ENCODE data around the gene SNX14.
"Not testable (repeated sequence)": the region's sequence is repeated elsewhere in the genome, so short reads cannot be mapped to it uniquely, and the experiment has no call there.

The SNX14 gene, protein sequence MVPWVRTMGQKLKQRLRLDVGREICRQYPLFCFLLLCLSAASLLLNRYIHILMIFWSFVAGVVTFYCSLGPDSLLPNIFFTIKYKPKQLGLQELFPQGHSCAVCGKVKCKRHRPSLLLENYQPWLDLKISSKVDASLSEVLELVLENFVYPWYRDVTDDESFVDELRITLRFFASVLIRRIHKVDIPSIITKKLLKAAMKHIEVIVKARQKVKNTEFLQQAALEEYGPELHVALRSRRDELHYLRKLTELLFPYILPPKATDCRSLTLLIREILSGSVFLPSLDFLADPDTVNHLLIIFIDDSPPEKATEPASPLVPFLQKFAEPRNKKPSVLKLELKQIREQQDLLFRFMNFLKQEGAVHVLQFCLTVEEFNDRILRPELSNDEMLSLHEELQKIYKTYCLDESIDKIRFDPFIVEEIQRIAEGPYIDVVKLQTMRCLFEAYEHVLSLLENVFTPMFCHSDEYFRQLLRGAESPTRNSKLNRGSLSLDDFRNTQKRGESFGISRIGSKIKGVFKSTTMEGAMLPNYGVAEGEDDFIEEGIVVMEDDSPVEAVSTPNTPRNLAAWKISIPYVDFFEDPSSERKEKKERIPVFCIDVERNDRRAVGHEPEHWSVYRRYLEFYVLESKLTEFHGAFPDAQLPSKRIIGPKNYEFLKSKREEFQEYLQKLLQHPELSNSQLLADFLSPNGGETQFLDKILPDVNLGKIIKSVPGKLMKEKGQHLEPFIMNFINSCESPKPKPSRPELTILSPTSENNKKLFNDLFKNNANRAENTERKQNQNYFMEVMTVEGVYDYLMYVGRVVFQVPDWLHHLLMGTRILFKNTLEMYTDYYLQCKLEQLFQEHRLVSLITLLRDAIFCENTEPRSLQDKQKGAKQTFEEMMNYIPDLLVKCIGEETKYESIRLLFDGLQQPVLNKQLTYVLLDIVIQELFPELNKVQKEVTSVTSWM

DNA sequence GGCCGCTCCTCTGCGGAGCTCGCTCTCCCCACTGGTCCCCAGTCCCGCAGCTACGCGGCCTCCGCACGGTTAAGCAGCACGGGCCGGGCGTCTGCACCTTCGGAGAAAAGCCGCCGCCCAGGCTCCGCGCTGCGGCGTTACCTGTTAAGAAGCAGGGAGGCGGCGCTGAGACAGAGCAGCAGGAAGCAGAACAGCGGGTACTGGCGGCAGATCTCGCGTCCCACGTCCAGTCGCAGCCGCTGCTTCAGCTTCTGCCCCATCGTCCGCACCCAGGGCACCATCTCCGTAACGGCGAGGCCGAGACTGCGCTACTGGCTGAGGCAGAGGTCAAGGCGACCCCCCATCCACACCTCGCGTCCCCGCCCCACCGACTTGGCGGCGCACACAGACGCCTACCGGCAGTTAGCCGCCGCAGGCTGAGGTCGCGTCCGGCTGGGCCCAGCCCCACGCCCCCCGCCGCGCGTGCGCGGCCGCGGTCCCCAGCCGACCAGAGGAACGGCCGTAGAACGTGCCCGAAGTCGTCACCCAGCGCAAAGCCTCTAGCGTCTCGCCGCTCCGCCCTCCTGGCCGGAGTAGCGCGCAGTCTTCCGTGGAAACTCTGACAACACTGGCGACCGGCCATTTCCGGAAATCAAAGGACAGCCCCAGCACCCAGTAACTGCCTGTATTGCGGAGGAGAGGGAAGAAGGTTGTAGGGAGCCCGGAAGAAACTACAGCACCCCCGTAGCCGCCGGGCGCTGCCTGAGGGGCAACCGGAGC is at the start of gene SNX14:
TSS of gene SNX14 (minus strand) at position 421 of the 759 bp plus-strand sequence. CDS start at position 281, 140 bp downstream.
- peak; percentile 81 to 86 for DNase-seq

DNA sequence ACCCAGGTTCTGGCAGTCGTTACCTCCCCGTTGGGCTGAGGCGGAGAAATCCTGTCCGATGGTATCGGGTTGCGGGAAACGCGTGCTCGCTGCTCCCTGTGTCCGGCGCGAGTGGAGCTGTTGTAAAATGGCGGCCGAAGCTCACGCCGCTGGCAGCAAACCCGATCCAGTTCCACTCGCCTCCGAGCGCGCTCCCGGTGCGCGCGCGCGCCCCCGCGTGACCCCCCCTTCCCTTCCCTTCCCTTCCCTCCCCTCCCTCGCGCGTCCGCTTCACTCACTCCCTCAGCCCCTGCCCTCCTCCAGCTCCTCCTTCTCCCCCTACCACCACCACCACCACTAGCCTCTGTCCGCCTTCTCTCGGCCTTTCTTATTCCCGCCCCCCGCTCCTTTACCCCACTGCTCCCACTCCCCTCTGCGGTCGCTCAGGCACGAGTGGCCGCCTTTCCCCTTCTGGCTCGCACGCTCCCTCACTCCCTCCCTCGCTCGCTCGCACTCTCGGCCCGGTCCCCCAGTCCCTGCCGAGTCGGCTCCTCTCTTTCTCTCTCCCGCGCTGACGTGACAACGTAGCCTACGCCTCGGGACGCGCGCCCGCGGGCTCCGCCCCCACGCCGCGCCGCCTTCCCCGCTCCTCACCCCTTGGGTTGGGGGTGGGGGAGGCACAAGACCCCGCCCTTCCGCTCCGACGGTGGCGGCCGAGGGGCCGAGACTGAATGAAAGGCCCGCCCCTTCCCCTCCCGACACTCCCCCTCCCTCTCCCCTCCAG is 49.3 kb upstream of the SNX14 start, which contains the start of gene SYNCRIP:
TSS of gene SYNCRIP (minus strand) at position 113 of the 763 bp plus-strand sequence. CDS start 1,447 bp downstream, outside the sequence.
- peak; percentile 98 for DNase-seq

DNA sequence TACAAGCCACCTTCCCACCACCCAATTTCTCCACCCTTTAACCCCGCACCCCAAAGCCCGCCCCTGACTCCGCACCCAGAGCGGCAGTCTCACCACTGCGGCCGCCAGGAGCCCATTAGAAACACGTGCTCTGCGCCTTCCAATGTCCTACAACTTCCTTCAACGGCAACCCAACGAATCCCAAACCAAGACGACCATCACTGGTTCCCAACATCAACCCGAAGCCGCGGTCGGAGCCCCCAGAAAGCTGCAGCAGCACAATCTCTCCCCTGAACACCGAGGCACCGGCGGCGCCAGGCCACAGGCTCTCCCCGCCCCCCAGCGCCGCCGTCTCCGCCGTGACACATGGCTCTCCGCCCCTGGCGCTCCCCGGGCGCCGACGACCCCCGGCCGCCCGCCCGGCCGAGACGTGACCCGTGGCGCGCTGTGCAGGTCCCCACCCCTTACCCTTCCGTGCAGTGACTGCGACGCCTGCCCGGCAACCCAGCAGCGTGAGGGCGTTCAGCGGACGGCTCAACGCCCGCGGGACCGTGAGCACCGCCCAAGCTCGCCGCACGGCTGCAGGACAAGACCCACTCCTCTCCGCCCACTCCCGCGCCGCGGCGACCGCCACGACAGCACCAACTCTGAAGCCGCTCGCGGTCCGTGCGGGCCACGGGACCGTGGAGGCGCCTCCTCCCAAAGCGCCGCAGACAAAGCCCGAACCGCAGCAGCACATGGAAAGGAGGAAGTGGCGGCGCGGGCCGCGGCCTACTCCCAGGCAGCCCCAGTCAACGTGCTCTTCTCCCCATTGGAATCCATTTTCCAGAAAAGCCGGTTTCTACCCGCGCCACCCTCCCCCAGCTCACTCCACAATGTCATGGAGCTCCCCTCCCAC is 48.5 kb upstream of the SNX14 start:
- DNase-seq = peak; percentile 52 to 59

DNA sequence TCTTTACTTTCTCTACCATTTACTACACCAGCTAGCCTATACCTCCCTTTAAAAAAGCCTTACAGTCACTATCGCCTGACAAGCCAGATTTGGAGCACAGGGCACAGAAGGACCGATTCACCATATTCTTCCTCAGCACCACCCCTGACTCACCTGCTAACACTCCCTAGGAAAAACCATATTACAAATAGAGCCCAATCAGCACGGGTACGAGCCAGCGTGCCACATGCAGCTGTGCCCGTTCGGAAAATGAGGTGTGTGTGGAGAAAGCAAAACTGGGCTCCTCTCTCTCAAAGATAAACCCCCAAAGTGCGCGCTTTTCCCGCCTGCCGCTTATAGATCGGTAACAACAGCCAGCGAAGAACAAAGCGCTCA is 47.9 kb upstream of the SNX14 start:
- no peak for DNase-seq

DNA sequence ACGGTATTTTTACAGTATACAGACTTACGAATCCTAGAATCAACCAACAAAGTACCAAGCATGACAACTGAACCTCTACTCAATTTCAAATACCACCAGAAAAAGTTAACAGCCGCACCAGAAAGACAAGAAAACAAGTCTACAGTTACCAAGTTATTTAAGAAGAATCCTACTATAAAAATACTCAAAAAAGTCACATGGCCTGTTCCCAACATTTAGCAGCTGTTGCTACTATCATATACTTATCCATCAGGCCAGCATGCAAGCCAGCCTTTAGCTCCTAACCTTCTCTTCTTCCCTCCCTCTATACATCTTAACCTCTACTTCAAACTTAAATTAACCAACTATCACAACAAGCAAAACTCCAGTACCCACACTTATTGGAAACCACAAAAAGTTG is 47.2 kb upstream of the SNX14 start:
- no peak for DNase-seq

DNA sequence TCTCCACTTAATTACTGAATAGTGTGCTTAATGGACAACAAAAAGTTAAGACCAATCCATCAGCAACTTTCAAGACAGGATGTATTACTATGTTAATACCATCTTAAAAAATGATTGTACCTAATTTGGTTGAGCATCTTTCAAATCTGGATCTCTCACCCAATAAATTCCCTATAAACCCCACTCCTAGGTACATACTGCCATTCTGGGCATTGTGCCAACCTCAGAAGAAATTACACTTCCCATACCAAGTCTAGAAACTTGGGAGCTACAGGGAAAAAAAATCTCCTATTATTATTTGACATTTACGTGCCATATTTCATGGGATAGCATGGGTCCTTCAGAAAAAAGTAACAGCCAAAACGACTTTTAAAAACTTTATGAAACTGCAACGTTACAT is 43.9 kb upstream of the SNX14 start:
- DNase-seq = no peak

DNA sequence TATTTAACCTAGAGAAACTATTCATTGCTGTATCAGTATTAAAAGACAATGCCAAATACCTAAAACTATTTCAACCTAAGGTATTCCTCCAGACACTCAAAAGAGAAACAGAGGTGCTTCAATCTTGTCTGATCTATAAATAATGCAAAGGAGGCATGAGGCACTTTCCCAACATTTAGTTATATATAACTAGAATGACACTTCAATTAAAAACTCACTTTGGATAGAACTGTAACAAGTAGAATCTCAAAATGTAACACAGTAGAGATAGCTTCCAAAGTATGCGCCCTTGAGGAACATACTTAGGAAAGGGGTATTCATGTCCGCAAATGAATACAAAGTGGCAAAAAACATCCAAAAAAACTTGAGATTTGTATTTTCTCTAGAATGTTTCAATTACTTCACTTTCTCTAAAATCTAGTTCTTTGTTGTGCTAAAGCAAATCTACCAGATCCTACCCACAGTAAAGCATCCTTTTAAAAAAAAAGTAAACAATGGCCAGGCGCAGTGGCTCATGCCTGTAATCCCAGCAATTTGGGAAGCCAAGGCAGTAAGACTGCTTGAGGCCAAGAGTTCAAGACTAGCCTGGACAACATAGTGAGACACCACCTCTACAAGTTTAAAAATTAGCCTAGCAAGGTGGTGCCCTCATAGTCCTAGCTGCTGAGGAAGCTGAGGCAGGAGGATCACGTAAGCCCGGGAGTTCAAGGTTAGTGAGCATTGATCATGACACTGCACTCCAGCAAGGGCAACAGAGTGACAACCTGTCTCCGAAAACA is 38.7 kb upstream of the SNX14 start:
- DNase-seq = no peak

DNA sequence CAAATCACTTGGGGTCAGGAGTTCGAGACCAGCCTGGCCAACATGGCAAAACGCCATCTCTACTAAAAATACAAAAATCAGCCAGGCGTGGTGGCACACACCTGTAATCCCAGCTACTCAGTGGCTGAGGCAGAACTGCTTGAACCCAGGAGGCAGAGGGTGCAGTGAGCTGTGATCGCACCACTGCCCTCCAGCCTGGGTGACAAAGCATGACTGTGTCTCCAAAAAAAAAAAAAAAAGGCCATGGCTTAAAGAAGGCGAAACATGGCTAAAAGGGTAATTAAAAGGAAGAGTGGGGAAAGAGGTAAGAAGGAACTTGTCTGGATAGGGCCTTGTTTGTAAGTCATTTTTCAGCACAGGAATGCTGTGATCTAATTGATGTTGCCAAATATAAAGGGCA is 37.5 kb upstream of the SNX14 start:
- not testable (repeated sequence) for DNase-seq

DNA sequence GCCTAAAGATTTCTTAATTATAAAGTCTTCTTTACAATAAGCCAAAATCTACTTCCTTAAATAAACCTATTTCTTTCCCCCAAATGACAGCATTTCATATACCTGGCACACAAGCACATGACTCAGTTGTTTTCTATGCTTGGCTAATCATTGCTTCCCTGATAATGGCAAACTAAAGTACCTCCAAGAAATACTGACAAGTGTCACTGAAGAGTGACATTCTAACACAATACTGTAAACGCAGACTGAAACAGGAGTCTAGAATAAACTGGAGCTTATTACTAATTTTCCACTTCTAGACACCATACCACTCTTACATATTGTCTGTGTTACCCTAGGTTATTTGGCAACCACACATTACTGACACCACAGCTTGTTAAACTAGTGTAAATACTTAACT is 34.7 kb upstream of the SNX14 start:
- DNase-seq = no peak

DNA sequence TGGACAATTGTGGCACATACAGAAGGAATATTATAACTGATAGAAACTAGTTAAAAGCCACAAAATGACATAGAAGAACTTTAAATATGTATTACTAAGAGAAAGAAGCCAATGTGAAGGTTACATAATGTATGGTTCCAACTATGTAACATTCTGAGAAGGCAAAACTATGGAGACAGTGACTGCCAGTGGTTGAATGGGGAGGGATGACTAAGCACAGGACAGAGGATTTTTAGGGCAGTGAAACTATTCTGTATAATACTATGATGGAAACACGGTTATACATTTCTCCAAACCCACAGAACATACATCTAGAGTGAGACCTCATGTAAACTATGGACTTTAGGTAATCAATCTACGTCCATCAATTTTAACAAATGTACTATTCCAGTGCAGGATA is 26.6 kb upstream of the SNX14 start:
- DNase-seq = no peak

DNA sequence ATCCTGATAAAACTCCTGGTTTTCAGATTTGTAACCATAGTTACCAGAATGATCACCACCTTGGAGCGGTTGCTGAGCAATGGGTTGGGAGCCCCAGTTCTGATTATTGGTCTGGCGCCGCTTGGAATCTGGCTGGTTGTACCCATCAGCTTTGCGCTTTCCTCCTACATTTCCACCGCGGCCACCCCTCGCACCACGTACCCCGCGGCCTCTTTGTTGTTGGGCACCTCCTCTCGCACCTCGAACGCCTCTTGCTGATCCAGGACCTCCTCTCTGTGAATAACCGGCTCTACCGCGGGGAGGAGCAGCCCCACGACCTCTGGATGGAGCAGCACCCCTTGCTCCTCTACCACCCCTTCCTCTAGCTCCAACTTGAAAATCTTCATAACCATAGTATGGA is 21.1 kb upstream of the SNX14 start:
- no peak for DNase-seq

DNA sequence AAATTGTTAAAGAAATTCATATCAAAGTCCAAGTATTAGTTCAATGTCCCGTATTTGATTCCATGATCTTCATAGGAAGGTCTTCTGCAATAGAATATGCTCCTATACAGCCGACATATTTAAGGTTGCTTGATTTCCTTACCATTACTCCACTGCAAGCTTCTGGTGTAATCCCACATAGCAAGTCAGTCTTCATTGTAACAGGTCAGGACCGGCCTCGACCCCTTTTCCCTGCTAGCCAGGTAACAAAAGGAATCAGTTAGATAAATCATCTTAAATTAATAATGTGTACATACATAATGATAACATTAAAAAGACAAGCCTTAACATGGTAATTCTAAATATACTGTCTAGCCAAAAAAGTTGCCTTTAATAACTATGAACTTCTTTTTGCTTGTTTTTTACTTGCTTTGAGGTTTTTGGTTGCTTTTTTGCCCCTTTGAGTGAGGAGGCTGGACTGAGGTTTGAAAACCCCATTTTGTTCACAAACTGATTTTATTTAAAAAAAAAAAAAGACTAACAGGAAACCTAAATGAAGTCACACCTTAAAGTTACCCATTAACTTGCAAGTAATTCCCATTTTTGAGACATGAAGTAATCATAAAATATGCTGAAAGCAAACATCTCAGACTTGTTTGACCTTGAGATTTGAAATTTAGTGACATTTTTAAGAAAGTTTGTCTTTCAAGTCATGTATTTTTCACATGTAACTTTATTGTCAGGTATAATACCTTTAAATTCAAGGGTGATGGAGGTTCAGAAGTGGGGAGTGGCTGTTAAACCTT is 19.2 kb upstream of the SNX14 start:
- DNase-seq = no peak

DNA sequence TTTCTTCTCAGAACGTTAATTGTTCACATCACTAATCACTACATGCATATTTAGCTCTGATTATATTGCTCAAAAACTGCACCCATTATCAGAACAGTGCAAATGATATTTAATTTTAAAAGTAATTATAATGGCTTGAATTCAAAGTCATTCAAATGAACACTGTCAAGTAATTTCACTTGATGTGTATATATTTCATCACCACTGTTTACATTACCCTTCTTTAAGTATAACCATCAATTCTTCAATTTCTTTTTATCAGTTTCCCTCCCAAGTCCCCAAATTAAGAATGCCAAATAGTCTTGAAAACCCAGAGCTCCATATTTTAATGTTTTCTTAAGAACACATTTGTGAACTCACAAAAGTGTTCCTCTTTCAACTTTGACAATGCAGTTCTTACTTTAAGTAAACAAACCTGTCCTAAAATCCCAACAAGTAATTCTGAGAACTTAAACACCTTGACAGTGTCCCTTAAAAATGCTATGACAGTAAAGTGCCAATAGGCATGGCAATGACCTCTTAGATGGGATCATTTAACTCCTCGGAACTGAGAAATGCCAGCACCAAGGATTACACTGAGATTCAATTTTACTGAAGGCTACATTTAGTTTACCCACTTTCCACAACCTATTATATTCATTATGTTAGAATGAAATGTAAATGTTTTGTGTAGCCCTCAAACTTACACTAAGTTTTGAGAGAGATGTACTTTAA is 16.7 kb upstream of the SNX14 start:
- DNase-seq = no peak

DNA sequence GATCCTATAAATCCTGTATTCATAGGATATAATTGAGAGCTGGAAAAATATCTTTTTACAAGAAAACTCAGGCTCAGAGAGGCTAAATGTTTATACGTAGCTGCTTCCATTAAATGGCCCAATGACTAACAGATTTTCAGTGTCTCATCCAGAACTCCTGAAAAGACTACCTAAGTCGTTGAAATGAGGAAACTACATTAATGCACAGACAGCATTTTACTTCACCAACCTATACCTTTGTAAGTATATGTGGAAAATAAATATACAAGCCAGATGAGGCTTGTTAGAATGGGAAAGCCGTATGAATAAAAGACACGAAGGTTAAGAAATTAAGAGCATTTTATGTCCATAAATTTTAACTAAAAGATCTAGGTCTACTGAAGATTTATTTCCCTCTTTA is 8.4 kb upstream of the SNX14 start:
- DNase-seq = no peak

DNA sequence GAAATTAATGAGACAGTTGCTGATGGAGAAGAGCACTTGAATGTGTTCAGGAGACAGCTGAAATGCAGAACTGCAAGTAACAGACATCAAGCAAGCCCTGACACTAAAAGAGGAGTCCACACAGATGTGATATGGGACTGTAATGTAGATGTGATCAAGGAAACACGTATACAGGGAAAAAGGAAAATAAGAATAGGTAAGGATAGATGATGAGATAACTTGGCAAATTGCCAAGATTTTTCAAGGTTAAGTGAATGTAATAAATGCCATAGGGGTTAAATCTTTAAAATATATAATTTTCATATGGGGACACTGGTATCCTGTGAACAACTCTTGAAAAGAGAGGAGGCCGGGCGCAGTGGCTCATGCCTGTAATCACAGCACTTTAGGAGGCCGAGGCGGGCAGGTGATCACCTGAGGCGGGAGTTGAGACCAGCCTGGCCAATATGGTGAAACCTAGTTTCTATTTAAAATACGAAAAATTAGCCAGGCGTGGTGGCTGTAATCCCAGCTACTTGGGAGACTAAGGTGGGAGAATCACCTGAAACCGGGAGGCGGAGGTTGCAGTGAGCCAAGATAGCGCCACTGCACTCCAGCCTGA is 7.2 kb upstream of the SNX14 start:
- no peak for DNase-seq

DNA sequence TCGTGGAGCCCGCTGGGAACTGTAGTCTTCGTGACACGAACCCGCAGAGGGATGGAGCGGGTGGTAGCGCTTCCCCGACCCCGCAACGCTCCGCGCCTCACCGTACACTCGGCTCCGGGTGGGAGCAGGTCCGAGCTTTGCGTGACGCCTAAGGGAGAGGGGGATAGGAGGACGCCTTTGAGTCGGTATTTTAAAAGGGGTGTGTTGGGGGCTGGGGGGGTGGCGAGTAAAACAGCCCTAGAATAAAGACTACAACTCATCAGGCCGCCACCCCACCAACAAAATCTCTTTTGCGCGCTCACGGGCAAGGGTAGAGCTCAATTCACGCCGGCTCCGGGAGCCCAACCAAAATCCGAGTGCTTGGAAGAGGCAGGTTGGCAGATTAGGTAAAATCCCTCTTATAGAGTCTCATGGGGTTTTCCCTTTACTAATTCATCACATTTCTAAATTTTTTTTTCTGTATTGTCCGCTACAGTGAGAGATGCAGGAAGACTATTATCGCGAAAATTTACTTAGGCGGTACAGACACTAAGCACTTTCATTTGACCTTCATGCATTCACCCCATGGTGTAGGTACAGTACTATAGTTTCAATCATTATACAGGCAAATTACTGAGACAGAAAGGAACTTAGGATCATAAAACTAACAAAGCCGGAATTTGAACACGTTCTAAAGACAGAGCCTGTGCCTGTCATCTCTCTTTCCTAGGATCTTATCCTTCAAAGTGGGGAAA is 706 bp upstream of the SNX14 start:
- DNase-seq = peak in 1 of 2 donors; percentile 55

DNA sequence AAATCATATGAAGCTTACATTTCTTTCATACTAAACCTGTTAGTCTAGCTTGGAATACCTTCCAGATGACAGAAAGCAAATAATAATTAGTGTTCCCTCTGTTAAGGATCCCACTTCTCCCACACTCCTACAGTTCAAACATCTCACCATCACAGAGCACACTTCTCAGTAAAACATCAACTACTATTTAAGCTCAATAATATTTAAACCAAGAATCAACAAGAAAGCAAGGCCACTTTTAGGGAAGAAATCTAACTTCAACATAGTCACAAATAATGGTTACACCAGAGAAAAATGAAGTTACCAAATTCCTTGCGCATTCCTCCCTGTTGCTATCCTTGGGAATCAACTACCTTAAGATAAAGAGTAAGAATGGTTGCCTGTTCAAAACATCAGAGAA is 1.6 kb downstream of the SNX14 start:
- DNase-seq = no peak

DNA sequence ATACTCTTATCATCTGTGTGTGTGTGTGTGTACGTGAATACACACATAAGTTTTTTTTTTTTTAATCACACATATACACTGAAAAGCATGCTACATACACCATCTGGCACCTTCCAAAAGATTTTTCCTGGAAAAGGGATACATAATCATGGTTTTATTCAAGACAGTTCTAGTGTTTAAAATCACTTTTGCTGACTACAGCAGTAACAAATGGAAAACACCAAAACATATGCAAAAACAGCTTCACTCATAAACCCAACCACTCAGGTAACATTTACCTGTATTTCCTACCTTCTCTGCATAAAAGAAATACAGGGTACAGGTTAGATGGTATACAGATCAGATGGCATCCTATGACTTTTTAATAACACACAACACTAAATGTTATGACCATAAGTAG is 2.5 kb downstream of the SNX14 start:
- no peak for DNase-seq

Data from CD4-positive, alpha-beta T cell treated with Interleukin-1 beta for 1 hour (primary cell).